ENCODE measurements around the gene NXPE2.

NXPE2 gene

GRCh38 chr11:114745150-114745671 lies 66.9 kb downstream of the NXPE2 start:
- no peak for DNase-seq (ENCODE audit: low spot score)

DNA sequence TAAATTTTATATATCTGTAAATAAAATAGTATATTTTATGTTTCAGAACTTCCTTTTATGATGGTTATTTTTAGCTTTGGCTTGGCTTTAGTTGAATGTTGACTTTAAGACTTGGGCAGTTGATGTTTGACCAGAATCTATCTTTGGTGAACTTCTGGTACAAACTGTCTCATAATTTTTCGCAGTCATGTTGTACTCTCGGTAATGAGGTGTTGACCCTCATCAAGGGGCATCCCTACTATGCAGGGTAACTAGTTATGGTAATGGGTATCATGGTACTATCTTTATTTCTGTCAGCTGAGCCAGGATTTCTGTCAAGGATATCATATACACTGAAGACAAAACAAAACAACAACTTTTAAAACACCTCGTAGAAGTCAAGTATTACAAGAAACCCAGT lies 67.7 kb downstream of the NXPE2 start:
- DNase-seq (ENCODE audit: low spot score), result no peak

Measured in ecto neural progenitor cell (in vitro differentiated cells).